ENCODE measurements around the gene GAA.

GAA gene

GRCh38 chr17:80091376-80091775, 10.0 kb upstream of the GAA start:
- no peak for TF ChIP-seq EZH2phosphoT487 (IDR thresholded peaks at IDR 0.05; ENCODE audit: borderline replicate concordance)
- no peak for TF ChIP-seq CTCF (conservative IDR thresholded peaks at IDR 0.05; ENCODE audit: low read length)
- Histone ChIP-seq H3K9me3 (ENCODE audit: insufficient read depth, low read depth, low read length) (no peaks in the 10 kb centered on the region), H4K20me1 (ENCODE audit: insufficient read depth, low read length, poor library complexity, severe bottlenecking) (no peaks in the 10 kb centered on the region)

GRCh38 chr17:80092959-80093358, 8.4 kb upstream of the GAA start:
- H3F3A ChIP-seq (ENCODE audit: low read depth) = no peaks in the 10 kb centered on the region
- H3K4me1 ChIP-seq (ENCODE audit: insufficient read depth, low read length, poor library complexity, severe bottlenecking) = no peaks in the 10 kb centered on the region
- H3K4me3 ChIP-seq (ENCODE audit: low read length, poor library complexity, severe bottlenecking) = no peak overlapping the region
- no peak overlapping the region for H3K4me2 ChIP-seq (ENCODE audit: low read depth, low read length, poor library complexity, severe bottlenecking)
- H3K79me2 ChIP-seq (ENCODE audit: insufficient read depth, low read length) = no peaks in the 10 kb centered on the region
- no peak overlapping the region for H2AFZ ChIP-seq (ENCODE audit: low read length)
- TF ChIP-seq CTCF (conservative IDR thresholded peaks at IDR 0.05; ENCODE audit: low read length) = no peak
- TF ChIP-seq EZH2phosphoT487 (IDR thresholded peaks at IDR 0.05; ENCODE audit: borderline replicate concordance) = no peak
- no peak overlapping the region for H3K9ac ChIP-seq (ENCODE audit: low read depth, low read length, poor library complexity, severe bottlenecking)
- H4K20me1 ChIP-seq (ENCODE audit: insufficient read depth, low read length, poor library complexity, severe bottlenecking) = no peaks in the 10 kb centered on the region
- no peaks in the 10 kb centered on the region for H3K9me3 ChIP-seq (ENCODE audit: insufficient read depth, low read depth, low read length)
- H3K36me3 ChIP-seq (ENCODE audit: insufficient read depth, low read length) = no peaks in the 10 kb centered on the region
- H3K27me3 ChIP-seq (ENCODE audit: insufficient read depth, low read length, poor library complexity, severe bottlenecking) = no peaks in the 10 kb centered on the region
- no peaks in the 10 kb centered on the region for H3K9me2 ChIP-seq (replicated peaks; ENCODE audit: low read depth, low read length)

More at GRCh38 chr17:80091376-80091775, 10.0 kb upstream of the GAA start:
- H3F3A ChIP-seq (ENCODE audit: low read depth) = no peaks in the 10 kb centered on the region
- no peak overlapping the region for H3K9ac ChIP-seq (ENCODE audit: low read depth, low read length, poor library complexity, severe bottlenecking)
- H3K27me3 ChIP-seq (ENCODE audit: insufficient read depth, low read length, poor library complexity, severe bottlenecking) = no peaks in the 10 kb centered on the region
- H3K4me2 ChIP-seq (ENCODE audit: low read depth, low read length, poor library complexity, severe bottlenecking) = no peak overlapping the region
- no peak overlapping the region for H2AFZ ChIP-seq (ENCODE audit: low read length)
- no peaks in the 10 kb centered on the region for H3K79me2 ChIP-seq (ENCODE audit: insufficient read depth, low read length)
- no peaks in the 10 kb centered on the region for H3K9me2 ChIP-seq (replicated peaks; ENCODE audit: low read depth, low read length)
- H3K4me1 ChIP-seq (ENCODE audit: insufficient read depth, low read length, poor library complexity, severe bottlenecking) = no peaks in the 10 kb centered on the region
- H3K4me3 ChIP-seq (ENCODE audit: low read length, poor library complexity, severe bottlenecking) = no peak overlapping the region
- H3K36me3 ChIP-seq (ENCODE audit: insufficient read depth, low read length) = no peaks in the 10 kb centered on the region

GRCh38 chr17:80095038-80095843, 6.1 kb upstream of the GAA start:
- H3K79me2 ChIP-seq (ENCODE audit: insufficient read depth, low read length) = no peaks in the 10 kb centered on the region
- TF ChIP-seq EZH2phosphoT487 (IDR thresholded peaks at IDR 0.05; ENCODE audit: borderline replicate concordance) (no peak), CTCF (conservative IDR thresholded peaks at IDR 0.05; ENCODE audit: low read length) (no peak)
- H3K9ac ChIP-seq (ENCODE audit: low read depth, low read length, poor library complexity, severe bottlenecking) = no peak overlapping the region
- H3K36me3 ChIP-seq (ENCODE audit: insufficient read depth, low read length) = no peaks in the 10 kb centered on the region
- H3K9me3 ChIP-seq (ENCODE audit: insufficient read depth, low read depth, low read length) = no peaks in the 10 kb centered on the region
- no peaks in the 10 kb centered on the region for H4K20me1 ChIP-seq (ENCODE audit: insufficient read depth, low read length, poor library complexity, severe bottlenecking)
- no peak overlapping the region for H3K4me3 ChIP-seq (ENCODE audit: low read length, poor library complexity, severe bottlenecking)
- no peak overlapping the region for H3K4me2 ChIP-seq (ENCODE audit: low read depth, low read length, poor library complexity, severe bottlenecking)
- H2AFZ ChIP-seq (ENCODE audit: low read length) = no peak overlapping the region
- no peaks in the 10 kb centered on the region for H3F3A ChIP-seq (ENCODE audit: low read depth)
- H3K27me3 ChIP-seq (ENCODE audit: insufficient read depth, low read length, poor library complexity, severe bottlenecking) = no peaks in the 10 kb centered on the region
- peaks cover 5% of the 10 kb centered on the region for H3K4me1 ChIP-seq (ENCODE audit: insufficient read depth, low read length, poor library complexity, severe bottlenecking)
- no peaks in the 10 kb centered on the region for H3K9me2 ChIP-seq (replicated peaks; ENCODE audit: low read depth, low read length)

All from Loucy (cell line).